ENCODE results near the gene NEMP2. TPM values are rescaled to one million over a fixed set of nuclear protein-coding genes. Genes with fewer than 3 reads are reported as not detected.

NEMP2 gene
- total RNA-seq, 1 donor from 2014 or later = 8.0 TPM

DNA sequence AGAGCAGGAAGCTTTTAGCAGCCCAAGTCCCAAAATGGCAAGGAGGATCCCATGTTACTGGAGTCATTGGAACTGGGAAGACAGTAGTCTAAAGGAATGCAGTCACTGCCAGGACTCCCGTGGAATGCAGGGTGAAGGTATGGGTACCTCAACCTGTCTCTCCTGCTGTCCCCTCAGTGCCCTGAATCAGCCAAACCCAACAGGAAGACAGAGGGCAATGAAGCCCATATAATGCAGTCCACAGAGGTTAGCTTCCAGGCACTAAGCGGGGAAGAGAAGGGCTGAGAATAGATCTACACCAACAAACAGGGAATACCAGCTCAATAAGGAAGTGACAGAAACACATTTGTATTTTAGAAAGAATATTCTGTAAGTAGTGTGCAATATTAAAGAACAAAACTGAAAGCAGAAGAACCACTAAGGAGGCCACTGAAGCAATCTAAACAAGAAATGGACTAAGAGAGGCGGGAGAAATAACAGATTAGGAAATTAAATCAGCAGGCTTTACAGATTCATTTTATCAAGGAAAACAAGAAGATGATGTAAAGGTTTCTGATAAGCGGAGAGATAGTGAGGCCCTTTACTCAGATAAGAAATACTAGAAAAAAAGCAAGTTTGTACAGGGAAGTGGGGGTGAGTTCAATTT lies 8.3 kb downstream of the NEMP2 start:
- H3K4me3 ChIP-seq = no peak overlapping the region
- no peak for TF ChIP-seq CTCF (IDR thresholded peaks at IDR 0.05)
- intact Hi-C loops (cut with DNase I) = loop anchor here (10.0 kb wide), 1 partner anchor 109 kb away; no protein-coding TSS in a partner anchor
- no peak overlapping the region for H3K27ac ChIP-seq
- H3K9me3 ChIP-seq = no peaks in the 10 kb centered on the region
- ATAC-seq (peak; percentile 40), DNase-seq (no peak)
- peaks cover 35% of the 10 kb centered on the region for H3K4me1 ChIP-seq
- H3K27me3 ChIP-seq = no peaks in the 10 kb centered on the region
- H3K36me3 ChIP-seq = no peaks in the 10 kb centered on the region

DNA sequence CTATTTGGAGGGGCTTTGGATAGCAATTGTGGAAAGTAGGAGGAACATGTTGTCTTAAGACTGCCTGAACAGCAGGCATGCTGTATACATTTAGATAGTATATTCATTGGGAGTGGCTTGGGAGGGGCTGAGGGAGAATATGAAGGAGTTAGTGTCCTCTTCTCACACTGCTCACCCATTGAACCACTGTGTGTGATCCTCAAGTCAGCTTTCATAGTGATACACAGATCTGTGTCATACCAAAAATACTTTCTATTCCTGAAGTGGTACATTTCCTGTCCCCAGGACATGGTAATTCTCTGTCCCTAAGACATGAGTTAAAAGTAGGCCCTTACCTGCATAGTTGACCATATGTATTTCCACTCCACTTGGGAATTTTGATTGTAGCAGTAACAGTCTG lies 9.6 kb downstream of the NEMP2 start:
- H3K27ac ChIP-seq = no peak overlapping the region
- H3K36me3 ChIP-seq = no peaks in the 10 kb centered on the region
- H3K4me3 ChIP-seq = no peak overlapping the region
- no peak for TF ChIP-seq CTCF (IDR thresholded peaks at IDR 0.05)
- no peaks in the 10 kb centered on the region for H3K9me3 ChIP-seq
- ATAC-seq = no peak
- intact Hi-C loops (cut with DNase I) = loop anchor here (10.0 kb wide), 1 partner anchor 110 kb away; no protein-coding TSS in a partner anchor
- H3K4me1 ChIP-seq = peaks cover 26% of the 10 kb centered on the region
- H3K27me3 ChIP-seq = no peaks in the 10 kb centered on the region
- no peak for DNase-seq

GRCh38 chr2:190519975-190520767 lies 14.4 kb downstream of the NEMP2 start:
- no peak overlapping the region for H3K27ac ChIP-seq
- H3K27me3 ChIP-seq = no peaks in the 10 kb centered on the region
- intact Hi-C loops (cut with DNase I) = loop anchor here (10.0 kb wide), 2 partner anchors 115 to 135 kb away; no protein-coding TSS in a partner anchor
- TF ChIP-seq CTCF (IDR thresholded peaks at IDR 0.05) = no peak
- no peak overlapping the region for H3K4me3 ChIP-seq
- H3K36me3 ChIP-seq = no peaks in the 10 kb centered on the region
- DNase-seq (no peak), ATAC-seq (no peak)
- no peaks in the 10 kb centered on the region for H3K9me3 ChIP-seq
- H3K4me1 ChIP-seq = no peaks in the 10 kb centered on the region

- no peak for DNase-seq
- Histone ChIP-seq H3K36me3 (peaks cover 11% of the 10 kb centered on the region), H3K27ac (no peak overlapping the region), H3K9me3 (no peaks in the 10 kb centered on the region), H3K4me3 (no peak overlapping the region), H3K4me1 (no peaks in the 10 kb centered on the region), H3K27me3 (no peaks in the 10 kb centered on the region)
- ATAC-seq = no peak
- intact Hi-C loops (cut with DNase I) = loop anchor here (10.0 kb wide), 1 partner anchor 133 kb away; no protein-coding TSS in a partner anchor
- TF ChIP-seq CTCF (IDR thresholded peaks at IDR 0.05) = no peak
Measured at GRCh38 chr2:190517468-190517867, 17.1 kb downstream of the NEMP2 start.

- no peak for ATAC-seq
- no peak for DNase-seq
- intact Hi-C loops (cut with DNase I) = loop anchor here (10.0 kb wide), 1 partner anchor 131 kb away; no protein-coding TSS in a partner anchor
- H3K4me3 ChIP-seq = no peak overlapping the region
- no peak for TF ChIP-seq CTCF (IDR thresholded peaks at IDR 0.05)
- peaks cover 11% of the 10 kb centered on the region for H3K36me3 ChIP-seq
- no peaks in the 10 kb centered on the region for H3K9me3 ChIP-seq
- H3K4me1 ChIP-seq = no peaks in the 10 kb centered on the region
- H3K27me3 ChIP-seq = no peaks in the 10 kb centered on the region
- H3K27ac ChIP-seq = no peak overlapping the region
Measured at GRCh38 chr2:190515687-190516086, 18.8 kb downstream of the NEMP2 start.

Measured in upper lobe of right lung (tissue), 1 donor.